Body of pancreas (tissue), 4 donors: Measurements from ENCODE around the gene ETS1. TPM values are rescaled to one million over a fixed set of nuclear protein-coding genes. Genes with fewer than 3 reads are reported as not detected.

Experiments
- ATAC-seq: fragments of 150-250 bp; one replicate; pipeline ENCODE4 v1.9.1; 2016
- DNase-seq, 4 donors: peaks; one replicate each; pipeline ENCODE4 v3.0.0-alpha.2; 2019
- H3K27ac ChIP-seq, 4 donors: fragments of 200-600 bp; sonication (generic); 1 replicate in 3 of 4; 2 replicates in 1 of 4; pipeline versions ENCODE4 v1.5.1 to v1.6.1; 2016 to 2019; ENCODE audit warnings: mild to moderate bottlenecking in 1 of 4, mixed read lengths in 1 of 4, moderate library complexity in 1 of 4
- H3K27me3 ChIP-seq, 2 donors: fragments of 200-600 bp; sonication (generic); one replicate each; pipeline ENCODE4 v1.6.0; 2016; ENCODE audit warnings: mild to moderate bottlenecking in 1 of 2
- H3K36me3 ChIP-seq, 2 donors: fragments of 200-600 bp; sonication (generic); replicated peaks in 1 of 2; 2 replicates each; pipeline ENCODE4 v1.5.1; 2016; ENCODE audit warnings: low read depth in 2 of 2; ENCODE audit not compliant: insufficient read depth in 1 of 2
- H3K4me1 ChIP-seq: fragments of 200-600 bp; sonication (generic); one replicate; pipeline ENCODE4 v1.6.0; 2016
- H3K4me3 ChIP-seq, 2 donors: fragments of 200-600 bp; sonication (generic); 1 replicate in 1 of 2; 2 replicates in 1 of 2; pipeline ENCODE4 v1.5.1; 2016 to 2019
- H3K9me3 ChIP-seq, 3 donors: fragments of 200-600 bp; sonication (generic); 1 replicate in 2 of 3; 2 replicates in 1 of 3; pipeline ENCODE4 v1.5.1; 2016
- CTCF ChIP-seq, 7 experiments: fragments of 450-650 bp in 4 of 7; fragments of 200-600 bp in 3 of 7; sonication (generic) in 3 of 7; IDR thresholded peaks; one replicate each; pipeline ENCODE4 v1.5.1; 2016 to 2019; ENCODE audit warnings: antibody characterized with exemption in 7 of 7
- POLR2A ChIP-seq, 3 donors: fragments of 450-650 bp; IDR thresholded peaks; one replicate each; pipeline ENCODE4 v1.6.1; 2016; ENCODE audit warnings: antibody characterized with exemption in 3 of 3, mild to moderate bottlenecking in 2 of 3
- WGBS, 2 donors: methylation state at CpG; one replicate each; pipeline ENCODE4 v1.1.5; 2017; 5-methylcytosine and 5-hydroxymethylcytosine counted together
- intact Hi-C: fragments of 100-400 bp; cut with DNase I; formaldehyde crosslinking; loops from one replicate; pipeline ENCODE4 v1.15.1; 2023
- total RNA-seq, 2 donors: library from RNA; depleted of rRNA; stranded (reverse); fragments of >200 nt; gene quantifications; one replicate each; pipeline ENCODE4 v1.1.0, GENCODE V29; 2016

The ETS1 gene
- total RNA-seq, 2 donors from 2014 or later = 20.0 to 22.7 TPM

GRCh38 chr11:128434411-128434810 lies 152.9 kb downstream of the ETS1 start:
- Histone ChIP-seq H3K4me1 (no peaks in the 10 kb centered on the region), H3K4me3 (no peak overlapping the region), H3K27ac (no peak overlapping the region), H3K27me3 (no peaks in the 10 kb centered on the region), H3K36me3 (no peaks in the 10 kb centered on the region), H3K9me3 (no peaks in the 10 kb centered on the region)
- 77 to 78% methylated on average over 4 of the region's 4 CpGs for WGBS, 2 donors
- no peak for ATAC-seq
- intact Hi-C loops = no loop called here
- no peak for DNase-seq
- no peak for TF ChIP-seq POLR2A (IDR thresholded peaks at IDR 0.05)
- no peak for TF ChIP-seq CTCF (IDR thresholded peaks at IDR 0.05)

GRCh38 chr11:128432926-128433325 lies 154.4 kb downstream of the ETS1 start:
- no peak overlapping the region for H3K27ac ChIP-seq
- no peaks in the 10 kb centered on the region for H3K4me1 ChIP-seq
- no peaks in the 10 kb centered on the region for H3K27me3 ChIP-seq
- DNase-seq (no peak), ATAC-seq (no peak)
- TF ChIP-seq POLR2A (IDR thresholded peaks at IDR 0.05) = no peak
- TF ChIP-seq CTCF (IDR thresholded peaks at IDR 0.05) = no peak
- no peaks in the 10 kb centered on the region for H3K36me3 ChIP-seq
- no peaks in the 10 kb centered on the region for H3K9me3 ChIP-seq
- intact Hi-C loops = no loop called here
- H3K4me3 ChIP-seq = no peak overlapping the region

GRCh38 chr11:128431931-128432330 lies 155.4 kb downstream of the ETS1 start:
- no peaks in the 10 kb centered on the region for H3K4me1 ChIP-seq
- TF ChIP-seq POLR2A (IDR thresholded peaks at IDR 0.05) (no peak), CTCF (IDR thresholded peaks at IDR 0.05) (no peak)
- no peak overlapping the region for H3K4me3 ChIP-seq
- no peak for DNase-seq
- H3K27ac ChIP-seq = no peak overlapping the region
- intact Hi-C loops = no loop called here
- no peak for ATAC-seq
- 80 to 81% methylated on average over 4 of the region's 4 CpGs for WGBS, 2 donors
- H3K27me3 ChIP-seq = no peaks in the 10 kb centered on the region
- no peaks in the 10 kb centered on the region for H3K9me3 ChIP-seq
- H3K36me3 ChIP-seq = no peaks in the 10 kb centered on the region

- WGBS, 2 donors = 59 to 76% methylated on average over 3 of the region's 3 CpGs
Measured at GRCh38 chr11:128428935-128429334, 158.4 kb downstream of the ETS1 start.

More at GRCh38 chr11:128428935-128429334, 158.4 kb downstream of the ETS1 start:
- ATAC-seq = no peak
- TF ChIP-seq CTCF (IDR thresholded peaks at IDR 0.05) = no peak
- no peak for TF ChIP-seq POLR2A (IDR thresholded peaks at IDR 0.05)
- no peaks in the 10 kb centered on the region for H3K27me3 ChIP-seq
- H3K4me1 ChIP-seq = peaks cover 13% of the 10 kb centered on the region
- no peak for DNase-seq
- no peaks in the 10 kb centered on the region for H3K36me3 ChIP-seq
- no peak overlapping the region for H3K4me3 ChIP-seq
- H3K9me3 ChIP-seq = no peaks in the 10 kb centered on the region
- no peak overlapping the region for H3K27ac ChIP-seq
- intact Hi-C loops = no loop called here
